GM12891 (cell line): ENCODE results near the gene EYA4.

Source experiments
- DNase-seq: peaks from one replicate; pipeline ENCODE4 v3.0.0; 2011; ENCODE audit warnings: low spot score; ENCODE audit not compliant: insufficient read length
- FAIRE-seq: peaks from 2 replicates; lab custom pipeline; 2011; peaks lifted over from hg19 to GRCh38; lab: Jason Lieb, UNC
- PAX5 ChIP-seq: IDR thresholded peaks from 2 replicates; pipeline ENCODE4 v1.6.1; 2011; ENCODE audit warnings: low read length, moderate library complexity, mild to moderate bottlenecking; ENCODE audit not compliant: insufficient read depth, severe bottlenecking
- POLR2A ChIP-seq: IDR thresholded peaks from 2 replicates; pipeline ENCODE4 v1.6.1; 2011; ENCODE audit warnings: low read depth, low read length, control low read depth
- POLR2AphosphoS5 ChIP-seq: IDR thresholded peaks from 2 replicates; pipeline ENCODE4 v1.6.1; 2011; ENCODE audit warnings: low read depth, low read length, control low read depth
- POU2F2 ChIP-seq: IDR thresholded peaks from 2 replicates; pipeline ENCODE4 v1.6.1; 2011; ENCODE audit warnings: low read depth, mild to moderate bottlenecking, control low read depth, low read length, moderate library complexity
- SPI1 ChIP-seq: IDR thresholded peaks from 2 replicates; pipeline ENCODE4 v1.6.1; 2011; ENCODE audit warnings: low read depth, low read length, control low read depth
- TAF1 ChIP-seq: IDR thresholded peaks from 2 replicates; pipeline ENCODE4 v1.6.1; 2011; ENCODE audit warnings: low read depth, low read length, control low read depth

The EYA4 gene

GRCh38 chr6:133275213-133275612 lies 34.1 kb downstream of the EYA4 start:
- no peak for TF ChIP-seq POLR2A
- no peak for TF ChIP-seq PAX5
- TF ChIP-seq POLR2AphosphoS5 = no peak
- TF ChIP-seq SPI1 = no peak
- no peak for TF ChIP-seq POU2F2
- TF ChIP-seq TAF1 = no peak
- FAIRE-seq = no peak

GRCh38 chr6:133277228-133277899 lies 36.2 kb downstream of the EYA4 start:
- TF ChIP-seq TAF1 (no peak), POLR2AphosphoS5 (no peak)
- no peak for DNase-seq
- FAIRE-seq = no peak

More at GRCh38 chr6:133275213-133275612, 34.1 kb downstream of the EYA4 start:
- DNase-seq = no peak

- TF ChIP-seq SPI1 (no peak), POU2F2 (no peak), POLR2A (no peak), PAX5 (no peak), TAF1 (no peak), POLR2AphosphoS5 (no peak)
- FAIRE-seq (no peak), DNase-seq (no peak)
Observed at GRCh38 chr6:133277900-133278545, 36.9 kb downstream of the EYA4 start.

- DNase-seq = no peak
- FAIRE-seq = no peak
- TF ChIP-seq TAF1 = no peak
- TF ChIP-seq POLR2AphosphoS5 = no peak
- no peak for TF ChIP-seq POLR2A
- TF ChIP-seq PAX5 = no peak
- TF ChIP-seq POU2F2 = no peak
- TF ChIP-seq SPI1 = no peak
Observed at GRCh38 chr6:133286765-133287164, 45.6 kb downstream of the EYA4 start.

- FAIRE-seq (no peak), DNase-seq (no peak)
- TF ChIP-seq POLR2A = no peak
- TF ChIP-seq SPI1 = no peak
Observed at GRCh38 chr6:133288662-133289061, 47.5 kb downstream of the EYA4 start.

DNA sequence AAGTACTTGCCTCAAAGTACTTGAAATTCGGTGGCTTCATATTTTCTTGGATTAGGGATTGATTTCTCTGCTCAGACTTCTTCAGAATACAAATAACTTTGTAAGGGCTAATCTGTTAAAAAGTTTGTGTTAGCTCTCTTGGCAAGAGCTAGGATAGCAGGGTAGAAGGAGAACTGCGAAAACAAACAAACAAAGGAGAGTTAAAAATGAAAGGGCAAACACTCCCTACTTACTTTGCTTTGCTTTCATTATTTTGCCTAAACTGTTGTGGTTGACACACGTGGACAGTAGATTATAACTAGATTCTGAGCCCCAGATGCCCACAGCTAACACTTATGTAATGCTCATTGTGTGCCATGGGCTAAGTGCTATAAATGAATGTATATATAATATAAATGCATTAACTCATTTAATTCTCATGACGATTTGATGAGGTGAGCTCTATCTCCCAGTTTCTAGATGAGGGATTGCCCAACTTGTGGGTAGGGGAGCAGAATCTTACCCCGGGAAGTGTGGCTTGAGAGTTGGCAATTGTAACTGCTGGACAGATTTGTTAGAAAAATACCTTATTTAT lies 48.7 kb downstream of the EYA4 start:
- FAIRE-seq = no peak
- DNase-seq = no peak
- TF ChIP-seq TAF1 = no peak
- TF ChIP-seq SPI1 = no peak
- no peak for TF ChIP-seq POU2F2
- TF ChIP-seq POLR2A = no peak
- no peak for TF ChIP-seq PAX5
- TF ChIP-seq POLR2AphosphoS5 = no peak

- no peak for FAIRE-seq
- no peak for DNase-seq
- TF ChIP-seq SPI1 (no peak), TAF1 (no peak), POU2F2 (no peak), POLR2AphosphoS5 (no peak), POLR2A (no peak), PAX5 (no peak)
Observed at GRCh38 chr6:133290930-133291329, 49.8 kb downstream of the EYA4 start.

- TF ChIP-seq POU2F2 (no peak), SPI1 (no peak), POLR2AphosphoS5 (no peak), POLR2A (no peak), PAX5 (no peak)
- FAIRE-seq = no peak
- DNase-seq = no peak
Observed at GRCh38 chr6:133291671-133292070, 50.5 kb downstream of the EYA4 start.

GRCh38 chr6:133297657-133298056 lies 56.5 kb downstream of the EYA4 start:
- TF ChIP-seq POLR2A (no peak), SPI1 (no peak), POU2F2 (no peak), POLR2AphosphoS5 (no peak), PAX5 (no peak), TAF1 (no peak)
- FAIRE-seq (no peak), DNase-seq (no peak)

DNA sequence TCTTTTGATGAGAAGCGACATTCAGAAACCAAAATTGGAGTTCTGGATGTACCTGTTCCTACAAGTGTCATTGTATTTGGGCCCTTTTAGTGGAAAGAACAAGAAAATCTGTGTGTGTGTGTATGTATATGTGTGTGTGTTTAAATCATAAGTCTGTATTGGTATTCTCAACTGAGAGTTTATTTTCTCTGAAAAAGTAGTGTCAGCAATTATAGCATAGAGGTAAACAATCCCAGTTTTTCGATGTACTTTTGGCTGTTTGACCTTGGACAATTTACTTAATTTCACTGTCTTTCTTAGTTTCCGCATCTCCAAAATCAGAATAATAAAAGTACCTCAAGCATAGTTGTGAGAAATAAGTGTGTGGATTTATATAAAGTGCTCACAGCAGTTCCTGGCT lies 57.2 kb downstream of the EYA4 start:
- TF ChIP-seq TAF1 (no peak), POLR2AphosphoS5 (no peak), POLR2A (no peak), PAX5 (no peak), POU2F2 (no peak), SPI1 (no peak)
- DNase-seq = no peak
- FAIRE-seq = no peak
